Measurements from ENCODE around the gene CFAP90.

DNA sequence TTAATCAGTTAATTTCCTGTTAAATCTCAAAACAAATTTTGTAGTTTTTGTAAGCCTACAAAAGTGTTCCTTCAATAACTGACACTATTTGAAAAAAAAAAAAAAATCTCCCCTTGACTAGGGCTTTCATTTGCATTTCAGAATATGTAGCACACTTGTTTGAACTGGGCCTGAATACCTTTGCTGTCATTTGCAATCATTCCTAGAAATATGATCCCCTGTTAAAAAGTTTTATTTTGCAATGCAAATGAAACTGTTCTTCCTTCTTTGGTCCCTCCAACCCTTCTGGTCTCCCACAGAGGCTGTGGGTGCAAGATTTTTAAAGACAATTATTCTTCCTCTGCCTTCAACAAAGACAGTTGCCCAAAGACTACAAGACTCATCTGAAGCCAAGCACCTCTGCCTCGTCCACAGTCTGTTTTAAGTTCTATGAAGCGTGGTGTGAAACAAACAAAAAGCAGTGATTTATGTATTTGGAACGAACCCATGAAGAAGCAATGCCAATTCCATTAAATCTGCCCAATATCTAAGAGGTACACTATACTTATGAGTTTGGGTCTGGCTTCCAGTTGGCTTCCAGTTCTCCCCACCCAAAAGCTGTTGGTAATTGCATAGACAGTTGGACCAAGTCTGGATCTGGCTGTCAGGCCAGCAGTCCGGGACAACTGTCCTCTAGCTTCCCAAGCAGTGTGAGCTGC is 66.1 kb downstream of the CFAP90 start:
- TF ChIP-seq, protein P1, sequence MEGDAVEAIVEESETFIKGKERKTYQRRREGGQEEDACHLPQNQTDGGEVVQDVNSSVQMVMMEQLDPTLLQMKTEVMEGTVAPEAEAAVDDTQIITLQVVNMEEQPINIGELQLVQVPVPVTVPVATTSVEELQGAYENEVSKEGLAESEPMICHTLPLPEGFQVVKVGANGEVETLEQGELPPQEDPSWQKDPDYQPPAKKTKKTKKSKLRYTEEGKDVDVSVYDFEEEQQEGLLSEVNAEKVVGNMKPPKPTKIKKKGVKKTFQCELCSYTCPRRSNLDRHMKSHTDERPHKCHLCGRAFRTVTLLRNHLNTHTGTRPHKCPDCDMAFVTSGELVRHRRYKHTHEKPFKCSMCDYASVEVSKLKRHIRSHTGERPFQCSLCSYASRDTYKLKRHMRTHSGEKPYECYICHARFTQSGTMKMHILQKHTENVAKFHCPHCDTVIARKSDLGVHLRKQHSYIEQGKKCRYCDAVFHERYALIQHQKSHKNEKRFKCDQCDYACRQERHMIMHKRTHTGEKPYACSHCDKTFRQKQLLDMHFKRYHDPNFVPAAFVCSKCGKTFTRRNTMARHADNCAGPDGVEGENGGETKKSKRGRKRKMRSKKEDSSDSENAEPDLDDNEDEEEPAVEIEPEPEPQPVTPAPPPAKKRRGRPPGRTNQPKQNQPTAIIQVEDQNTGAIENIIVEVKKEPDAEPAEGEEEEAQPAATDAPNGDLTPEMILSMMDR (IDR thresholded peaks at IDR 0.05; ENCODE audit: insufficient read depth, low read depth, low read length): no peak
- no peak for TF ChIP-seq EZH2 (IDR thresholded peaks at IDR 0.05; ENCODE audit: insufficient read depth, low read length)

Measured in astrocyte (in vitro differentiated cells and primary cell).